NCI-H146 treated with DMSO at 0.1 percent for 48 hours (cell line): Measurements from ENCODE around the gene SCARB1.

Experiments used
- DNase-seq: peaks from one replicate; lab custom pipeline; 2025; ENCODE audit not compliant: unreplicated experiment; lab: John Stamatoyannopoulos, UW

SCARB1 gene

DNA sequence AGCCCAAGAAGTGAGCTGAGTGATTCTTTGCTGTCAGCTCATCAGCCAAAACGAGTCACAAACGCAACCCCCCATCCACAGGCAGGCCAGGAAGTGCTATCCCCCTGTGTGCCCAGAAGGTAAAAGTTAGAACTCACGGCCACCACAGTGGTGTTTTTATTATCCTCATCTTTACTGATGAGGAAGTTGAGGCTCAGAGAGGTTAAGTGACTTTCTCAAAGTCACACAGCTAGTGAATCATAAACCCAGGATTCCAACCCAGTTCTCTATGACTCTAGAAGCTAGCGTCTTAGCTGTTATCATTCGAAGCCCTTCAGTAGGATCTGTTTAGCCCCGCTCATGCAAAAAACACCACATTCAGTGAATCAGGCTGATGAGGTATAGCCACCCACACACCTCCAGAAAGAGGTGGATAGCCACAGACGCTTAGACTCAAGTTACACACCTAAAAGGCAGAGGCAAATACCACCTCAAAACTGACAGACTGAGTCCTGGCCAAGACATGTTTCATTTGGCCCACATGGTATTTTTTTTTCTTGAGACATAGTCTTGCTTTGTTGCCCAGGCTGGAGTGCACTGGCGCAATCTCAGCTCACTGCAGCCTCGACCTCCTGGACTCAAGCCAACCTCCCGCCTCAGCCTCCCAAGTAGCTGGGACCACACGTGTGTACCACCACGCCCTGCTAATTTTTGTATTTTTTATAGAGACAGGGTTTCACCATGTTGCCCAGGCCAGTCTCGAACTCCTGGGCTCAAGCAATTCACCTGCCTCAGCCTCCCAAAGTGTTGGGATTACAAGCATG lies 100.7 kb downstream of the SCARB1 start:
- DNase-seq, result no peak

- DNase-seq, result no peak
Observed at GRCh38 chr12:124762384-124762783, 101.3 kb downstream of the SCARB1 start.

DNA sequence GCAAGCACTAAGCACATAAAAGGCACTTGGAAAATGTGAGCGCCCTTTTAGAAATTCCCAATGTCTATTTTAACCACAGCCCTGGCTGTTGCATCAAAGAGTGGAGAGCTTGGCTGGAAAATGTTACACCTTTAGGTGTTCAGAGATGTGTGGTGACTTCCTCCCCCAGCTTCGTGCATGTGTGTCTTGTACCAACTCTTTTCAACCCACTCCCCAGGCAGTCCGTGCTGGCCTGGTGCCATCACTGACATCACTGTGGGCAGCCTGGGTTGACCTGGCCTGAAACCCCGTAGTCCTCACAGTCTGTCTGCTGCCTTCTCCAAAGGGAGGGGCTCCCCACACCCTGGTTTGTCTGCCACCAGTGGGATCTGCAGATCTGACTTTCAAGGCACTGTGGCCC lies 101.8 kb downstream of the SCARB1 start:
- DNase-seq, result no peak

DNA sequence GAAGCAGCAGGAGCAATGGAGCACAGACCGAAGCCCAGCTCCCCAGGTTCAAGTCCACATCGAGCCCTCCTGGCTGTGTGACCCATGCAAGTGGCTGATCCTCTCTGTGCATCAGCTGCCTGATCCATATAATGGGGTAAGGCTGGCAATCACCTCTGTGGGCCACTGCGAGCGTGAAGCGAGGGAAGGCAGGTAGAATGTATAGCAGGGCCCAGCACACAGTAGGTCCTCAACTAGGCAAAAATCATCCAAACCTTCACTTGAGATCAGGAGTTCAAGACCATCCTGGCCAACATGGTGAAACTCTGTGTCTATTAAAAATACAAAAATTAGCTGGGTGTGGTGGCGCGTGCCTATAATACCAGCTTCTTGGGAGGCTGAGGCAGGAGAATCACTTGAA lies 102.6 kb downstream of the SCARB1 start:
- no peak for DNase-seq

GRCh38 chr12:124760560-124760959 lies 103.1 kb downstream of the SCARB1 start:
- no peak for DNase-seq

GRCh38 chr12:124759841-124760503 lies 103.7 kb downstream of the SCARB1 start:
- DNase-seq, result no peak

GRCh38 chr12:124758266-124759220 lies 105.1 kb downstream of the SCARB1 start:
- DNase-seq, result peak; percentile 39

DNA sequence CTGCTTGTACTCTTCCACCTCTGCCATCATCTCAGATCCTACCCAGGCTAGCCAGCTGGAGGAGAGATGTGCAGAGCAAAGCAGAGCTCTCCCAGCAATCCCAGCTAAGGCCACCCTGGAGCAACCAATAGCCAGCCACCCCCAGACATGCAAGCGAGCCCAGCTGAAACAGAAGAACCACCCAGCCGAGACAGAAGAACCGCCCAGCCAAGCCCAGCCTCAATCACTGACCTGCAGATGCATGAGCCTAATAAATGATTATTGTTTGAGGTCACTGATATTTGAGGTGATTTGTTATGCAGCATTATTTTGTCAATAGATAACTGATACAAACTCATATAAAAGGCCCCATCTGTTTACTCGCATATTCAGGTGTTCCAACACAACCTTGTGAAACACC lies 106.3 kb downstream of the SCARB1 start:
- no peak for DNase-seq

GRCh38 chr12:124756760-124757159 lies 106.9 kb downstream of the SCARB1 start:
- DNase-seq, result no peak

GRCh38 chr12:124756166-124756565 lies 107.5 kb downstream of the SCARB1 start:
- DNase-seq, result no peak

- DNase-seq, result no peak
Observed at GRCh38 chr12:124755801-124756148, 107.9 kb downstream of the SCARB1 start.

DNA sequence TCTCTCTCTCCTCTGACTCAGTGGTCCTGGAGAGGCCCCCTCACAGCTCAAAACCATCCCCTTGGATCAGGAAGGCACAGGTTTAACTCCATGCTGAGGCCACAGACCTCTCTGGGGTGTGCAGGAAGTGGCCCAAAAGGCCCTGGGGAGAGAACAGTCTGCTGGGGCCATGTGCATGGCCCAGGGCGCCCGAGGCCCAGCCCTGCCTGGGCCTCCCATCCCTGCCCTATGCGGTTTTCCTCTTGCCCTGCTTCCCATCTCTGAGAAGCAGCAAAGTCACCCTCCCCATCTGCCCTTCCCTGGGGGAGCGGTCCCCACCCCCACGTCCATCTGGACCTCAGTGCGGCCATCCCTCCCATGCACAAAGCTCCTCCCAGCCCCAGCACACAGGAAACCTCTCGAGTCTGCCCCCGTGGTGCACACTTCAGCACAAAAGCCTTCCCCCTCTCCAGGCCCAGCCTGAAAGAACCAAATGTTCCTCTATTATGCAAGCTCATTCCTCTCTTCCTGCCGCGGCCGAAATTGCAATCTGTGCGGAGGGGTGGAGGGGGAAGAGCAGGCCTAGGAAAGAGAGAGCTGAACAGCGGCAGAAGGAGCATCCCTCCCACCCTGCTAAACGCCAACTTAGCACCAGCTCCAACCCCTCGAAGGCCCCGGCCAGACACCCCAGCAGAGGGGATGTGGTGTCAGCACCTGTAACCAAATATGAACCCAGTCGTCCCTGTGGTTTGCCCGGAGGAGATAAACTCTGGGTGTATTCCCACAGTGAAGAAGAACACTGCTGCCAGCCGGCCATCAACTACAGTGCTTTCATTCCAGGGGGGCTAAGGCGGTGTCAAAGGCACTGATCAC lies 108.5 kb downstream of the SCARB1 start:
- DNase-seq, result peak; percentile 5

GRCh38 chr12:124754491-124754890 lies 109.2 kb downstream of the SCARB1 start:
- no peak for DNase-seq

DNA sequence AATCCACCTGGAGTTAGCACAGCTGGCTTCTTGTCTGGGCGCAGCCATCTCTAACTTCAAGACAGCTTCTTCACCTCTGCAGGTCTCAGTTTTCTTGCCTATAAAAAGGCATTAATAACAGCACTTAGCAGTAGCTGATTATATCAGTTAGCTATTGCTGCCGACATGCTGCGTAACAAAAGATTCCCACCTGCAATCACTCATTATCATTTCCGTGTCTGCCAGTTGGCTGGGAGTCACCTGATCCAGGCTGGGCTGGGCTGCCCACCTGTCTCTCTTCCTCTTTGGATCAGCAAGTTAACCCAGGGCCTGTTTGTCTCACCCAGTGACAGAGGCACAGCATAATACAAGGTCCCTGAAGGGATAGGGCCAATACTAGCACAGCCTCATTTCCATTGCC lies 109.7 kb downstream of the SCARB1 start:
- no peak for DNase-seq

- DNase-seq, result no peak
Observed at GRCh38 chr12:124753228-124753591, 110.5 kb downstream of the SCARB1 start.

- no peak for DNase-seq
Observed at GRCh38 chr12:124752437-124753227, 111.0 kb downstream of the SCARB1 start.

DNA sequence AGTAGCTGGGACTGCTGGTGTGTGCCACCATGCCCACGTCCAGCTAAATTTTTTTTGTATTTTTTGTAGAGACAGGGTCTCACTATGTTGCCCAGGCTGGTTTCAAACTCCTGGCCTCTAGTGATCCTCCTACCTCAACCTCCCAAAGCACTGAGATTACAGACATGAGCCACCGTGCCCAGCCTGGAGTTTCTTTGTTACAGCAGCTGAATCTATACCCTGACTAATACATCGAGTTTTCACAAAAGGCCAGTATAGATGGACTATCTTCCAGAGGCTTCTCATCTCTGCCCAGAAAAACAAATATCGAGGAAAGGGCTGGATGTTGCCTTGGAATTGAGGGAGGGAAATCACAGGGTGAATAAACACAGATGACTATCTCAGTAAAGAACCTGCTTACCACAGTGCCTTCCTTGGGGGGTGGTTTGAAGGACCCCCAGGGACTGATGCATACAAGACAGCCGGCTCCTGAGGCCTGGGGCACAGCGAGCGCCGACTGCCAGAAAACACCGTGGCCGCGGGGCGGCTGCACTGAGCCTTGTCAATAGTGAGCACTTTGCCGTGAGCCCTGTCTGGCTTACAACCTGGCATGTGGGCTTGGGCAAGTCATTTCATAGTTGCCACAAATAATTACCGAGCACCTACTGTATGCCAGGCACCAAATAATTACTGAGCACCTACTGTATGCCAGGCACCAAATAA lies 111.9 kb downstream of the SCARB1 start:
- no peak for DNase-seq

DNA sequence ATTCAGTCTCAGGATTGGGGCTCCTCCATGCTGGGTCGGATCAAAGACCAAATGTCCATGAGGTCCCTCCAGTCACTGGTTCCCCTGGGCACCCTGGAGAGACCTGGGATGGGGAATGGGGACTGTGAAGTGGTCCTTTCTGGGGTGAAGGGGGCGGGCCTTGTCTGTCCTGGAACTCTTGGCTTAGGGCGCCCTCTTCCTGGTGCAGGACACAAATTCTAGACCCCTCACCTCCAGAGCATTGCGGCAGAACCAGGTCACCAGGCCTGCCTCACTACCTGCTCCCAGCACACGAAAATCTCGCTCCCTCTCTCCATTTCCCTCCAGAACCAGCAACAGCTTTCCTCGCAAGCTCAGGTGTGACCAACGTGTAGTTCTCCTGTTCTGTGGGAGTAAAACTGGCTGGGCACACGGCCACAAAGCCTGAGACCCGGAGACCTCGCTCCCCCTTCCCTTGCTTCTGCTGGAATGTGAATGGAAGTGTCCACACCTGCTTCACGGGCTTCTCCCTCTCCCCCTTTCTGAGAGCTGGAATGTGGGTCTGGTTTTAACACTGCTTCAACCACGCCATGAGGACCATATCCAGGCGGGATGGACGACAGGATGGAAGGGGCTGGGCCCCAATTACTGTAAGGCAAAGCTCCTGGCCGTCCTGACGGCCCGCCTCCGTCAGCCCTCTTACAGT lies 112.7 kb downstream of the SCARB1 start:
- DNase-seq, result no peak

- no peak for DNase-seq
Observed at GRCh38 chr12:124750149-124750656, 113.5 kb downstream of the SCARB1 start.
